Glomerular endothelial cell (primary cell): ENCODE results near the gene LAPTM4A. TPM values are rescaled to one million over a fixed set of nuclear protein-coding genes. Genes with fewer than 3 reads are reported as not detected.

Source experiments
- DNase-seq: peaks from one replicate; pipeline ENCODE4 v3.0.0-alpha.2; 2011; ENCODE audit warnings: low read depth, low spot score; ENCODE audit errors: extremely low read depth
- total RNA-seq: library from RNA; depleted of rRNA; stranded (reverse); fragments of >200 nt; gene quantifications from 2 replicates; pipeline ENCODE4 v1.2.3, GENCODE V29; 2015

Gene LAPTM4A
- total RNA-seq, 1 donor from 2014 or later = 175 TPM

GRCh38 chr2:20025065-20025786, 26.2 kb downstream of the LAPTM4A start:
- no peak for DNase-seq

GRCh38 chr2:20023688-20024087, 27.7 kb downstream of the LAPTM4A start:
- no peak for DNase-seq

GRCh38 chr2:20021405-20022009, 29.9 kb downstream of the LAPTM4A start:
- no peak for DNase-seq

GRCh38 chr2:20019747-20020146, 31.7 kb downstream of the LAPTM4A start:
- DNase-seq = no peak

GRCh38 chr2:20018601-20019152, 32.8 kb downstream of the LAPTM4A start:
- no peak for DNase-seq

- no peak for DNase-seq
These were observed 35.1 kb downstream of the LAPTM4A start for GRCh38 chr2:20016346-20016745.

- DNase-seq = no peak
These were observed 35.8 kb downstream of the LAPTM4A start for GRCh38 chr2:20015482-20016083.

GRCh38 chr2:20013126-20013849, 38.1 kb downstream of the LAPTM4A start:
- no peak for DNase-seq

GRCh38 chr2:20012282-20013125, 38.9 kb downstream of the LAPTM4A start, which contains the start of gene MATN3:
MATN3 (minus strand) TSS chr2:20012668; CDS start chr2:20012631, 37 bp downstream.
- no peak for DNase-seq

- no peak for DNase-seq
These were observed 39.5 kb downstream of the LAPTM4A start for GRCh38 chr2:20012032-20012281.

- DNase-seq = no peak
These were observed 40.0 kb downstream of the LAPTM4A start for GRCh38 chr2:20011276-20012031.

- no peak for DNase-seq
These were observed 42.7 kb downstream of the LAPTM4A start for GRCh38 chr2:20008703-20009102.

- no peak for DNase-seq
These were observed 45.4 kb downstream of the LAPTM4A start for GRCh38 chr2:20005891-20006470.

GRCh38 chr2:20005067-20005627, 46.3 kb downstream of the LAPTM4A start:
- DNase-seq = no peak

GRCh38 chr2:20001361-20001863, 50.0 kb downstream of the LAPTM4A start:
- no peak for DNase-seq

GRCh38 chr2:19993731-19994130, 57.7 kb downstream of the LAPTM4A start:
- no peak for DNase-seq

- no peak for DNase-seq
These were observed 59.5 kb downstream of the LAPTM4A start for GRCh38 chr2:19991895-19992294.

- DNase-seq = no peak
These were observed 61.1 kb downstream of the LAPTM4A start for GRCh38 chr2:19990416-19990728.
